Psoas muscle (tissue), 8 donors: ENCODE results near the gene PLA2G4B. TPM values are rescaled to one million over a fixed set of nuclear protein-coding genes. Genes with fewer than 3 reads are reported as not detected.

Experiments
- ATAC-seq, 4 donors: fragments of 200-7000 bp; cut with Tn5 transposase; one replicate each; pipeline ENCODE4 v1.9.1; 2020; ENCODE audit warnings: moderate library complexity in 3 of 4, mild to moderate bottlenecking in 2 of 4
- DNase-seq, 2 donors: peaks; one replicate each; pipeline ENCODE4 v3.0.0-alpha.2; 2020
- H3K27ac ChIP-seq: fragments of 200-600 bp; one replicate; pipeline ENCODE4 v1.8.0; 2022
- H3K27me3 ChIP-seq, 3 donors: fragments of 200-600 bp in 1 of 3; one replicate each; pipeline versions ENCODE4 v1.6.1 to v1.8.0; 2013 to 2022; ENCODE audit warnings: low read length in 2 of 3, mild to moderate bottlenecking in 2 of 3, moderate library complexity in 1 of 3; ENCODE audit not compliant: insufficient read depth in 3 of 3
- H3K36me3 ChIP-seq, 2 donors: fragments of 200-600 bp in 1 of 2; one replicate each; pipeline versions ENCODE4 v1.6.1 to v1.8.0; 2013 to 2022; ENCODE audit warnings: low read depth in 1 of 2, mild to moderate bottlenecking in 1 of 2, moderate library complexity in 1 of 2; ENCODE audit not compliant: insufficient read depth in 1 of 2
- H3K4me1 ChIP-seq: fragments of 200-600 bp; one replicate; pipeline ENCODE4 v1.8.0; 2022
- H3K4me3 ChIP-seq: fragments of 200-600 bp; one replicate; pipeline ENCODE4 v1.8.0; 2022; ENCODE audit warnings: mild to moderate bottlenecking
- H3K9me3 ChIP-seq: fragments of 200-600 bp; one replicate; pipeline ENCODE4 v1.8.0; 2022
- CTCF ChIP-seq: fragments of 200-600 bp; IDR thresholded peaks from one replicate; pipeline ENCODE4 v1.8.0; 2022; ENCODE audit warnings: antibody characterized with exemption
- WGBS, 3 donors: extraction: QIAGEN DNeasy Blood & Tissue Kit; methylation state at CpG; one replicate each; pipeline versions ENCODE4 v1.1.6 to v1.1.7; 2013; 5-methylcytosine and 5-hydroxymethylcytosine counted together
- intact Hi-C, 2 donors: fragments of 100-400 bp; cut with DNase I; formaldehyde crosslinking; loops; one replicate each; pipeline versions ENCODE4 v1.11.0 to v1.14.2; 2022
- polyA plus RNA-seq, 3 donors: library from polyadenylated mRNA; stranded (reverse); fragments of 200-250 nt; gene quantifications; one replicate each; pipeline ENCODE4 v1.2.3, GENCODE V29; 2013
- total RNA-seq, 4 donors: library from RNA; stranded (reverse); fragmentation: NEBNext Ultra II Directional in 2 of 4; extraction: Animal tissue kit (Norgen Biotek cat#: 25700) in 2 of 4; gene quantifications; one replicate each; pipeline versions ENCODE4 v1.2.1 to v1.2.4, GENCODE V29; 2021 to 2023
- donor health status: healthy with polysubstance abuse.
- donor health status: DM: no; HTN: no; CAD: no; lungs with moderate emphysema.
- donor health status: Bipolar disorder and iron deficiency.
- donor health status: healthy.
- donor health status: DM: yes; HTN: yes; CAD: no.
- donor health status: DM: no; HTN: no; CAD: no.
- donor health status: DM: no; HTN: no; CAD: no.
- donor health status: DM: yes; HTN: yes; CAD: no.

Gene PLA2G4B
- total and polyA plus RNA-seq, 7 donors, result 1.1 to 4.3 (median 1.4) TPM

DNA sequence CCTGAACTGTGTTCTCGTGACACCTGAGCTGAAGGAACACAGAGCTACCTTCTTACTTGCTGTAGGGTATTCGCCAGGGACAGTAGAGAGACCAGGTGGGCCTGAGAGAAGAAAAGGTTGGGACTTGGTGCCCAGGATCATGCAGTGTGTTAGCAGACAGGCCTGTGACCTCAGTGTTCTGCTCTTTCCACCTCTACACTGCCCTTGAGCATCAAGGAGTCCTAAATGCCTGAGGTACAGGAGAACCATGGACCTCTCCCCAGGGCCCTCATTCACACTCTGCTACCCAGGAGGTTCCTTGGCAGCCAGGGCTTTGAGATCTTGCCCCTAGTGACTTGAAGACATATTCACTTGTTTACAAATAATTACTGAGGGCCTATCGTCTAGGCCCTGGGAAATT lies 32.9 kb upstream of the PLA2G4B start:
- ATAC-seq (no peak), DNase-seq (no peak)
- Histone ChIP-seq H3K4me3 (no peak overlapping the region), H3K27ac (no peak overlapping the region), H3K4me1 (no peaks in the 10 kb centered on the region), H3K9me3 (no peaks in the 10 kb centered on the region), H3K27me3 (no peaks in the 10 kb centered on the region), H3K36me3 (peaks cover 2 to 8% of the 10 kb centered on the region in 2 donors)
- intact Hi-C loops, result no loop called here
- WGBS, 3 donors, result 78 to 85% (median 81%) methylated on average over 3 of the region's 3 CpGs
- TF ChIP-seq CTCF, result no peak

GRCh38 chr15:41806291-41807181 lies 32.1 kb upstream of the PLA2G4B start:
- Histone ChIP-seq H3K27me3 (no peaks in the 10 kb centered on the region), H3K4me3 (no peak overlapping the region), H3K4me1 (no peaks in the 10 kb centered on the region), H3K36me3 (peaks cover 0 to 3% of the 10 kb centered on the region in 2 donors), H3K9me3 (no peaks in the 10 kb centered on the region), H3K27ac (no peak overlapping the region)
- ATAC-seq (peak in 2 of 4 donors; percentile 21 to 52), DNase-seq (no peak)
- 87 to 89% (median 88%) methylated on average over 10 of the region's 10 CpGs for WGBS, 3 donors
- intact Hi-C loops, result no loop called here
- no peak for TF ChIP-seq CTCF

- H3K9me3 ChIP-seq, result no peaks in the 10 kb centered on the region
- ATAC-seq, result no peak
- WGBS, 3 donors, result 75 to 81% (median 77%) methylated on average over 2 of the region's 2 CpGs
- H3K27ac ChIP-seq, result no peak overlapping the region
- no peaks in the 10 kb centered on the region for H3K4me1 ChIP-seq
- peaks cover 0 to 15% of the 10 kb centered on the region in 2 donors for H3K36me3 ChIP-seq
- no peaks in the 10 kb centered on the region for H3K27me3 ChIP-seq
- TF ChIP-seq CTCF, result no peak
- intact Hi-C loops, result no loop called here
- H3K4me3 ChIP-seq, result no peak overlapping the region
- DNase-seq, result no peak
These were observed 29.5 kb upstream of the PLA2G4B start for GRCh38 chr15:41809121-41809520.

- H3K4me1 ChIP-seq, result no peaks in the 10 kb centered on the region
- TF ChIP-seq CTCF, result no peak
- DNase-seq (no peak), ATAC-seq (no peak)
- H3K4me3 ChIP-seq, result no peak overlapping the region
- H3K9me3 ChIP-seq, result no peaks in the 10 kb centered on the region
- no peak overlapping the region for H3K27ac ChIP-seq
- peaks cover 3 to 20% of the 10 kb centered on the region in 2 donors for H3K36me3 ChIP-seq
- intact Hi-C loops, result loop anchor here (2.0 to 5.0 kb wide), 3 partner anchors 35 to 342 kb away; partner anchors contain the start of genes MAPKBP1 (in 1 of the 2) and TYRO3 (in 1 of the 2)
- no peaks in the 10 kb centered on the region for H3K27me3 ChIP-seq
- WGBS, 3 donors, result 66 to 74% (median 70%) methylated on average over 12 of the region's 12 CpGs
These were observed 29.0 kb upstream of the PLA2G4B start for GRCh38 chr15:41809526-41810220.
